DOHH2 (cell line): ENCODE data around the gene NCAPD2.

ENCODE experiments used
- CTCF ChIP-seq: fragments of 200-600 bp; sonication (generic); IDR thresholded peaks from one replicate; pipeline ENCODE4 v1.5.1; 2014; ENCODE audit warnings: antibody characterized with exemption, mild to moderate bottlenecking, low read depth, low read length; ENCODE audit not compliant: poor library complexity, severe bottlenecking
- EZH2phosphoT487 ChIP-seq: fragments of 200-600 bp; sonication (generic); IDR thresholded peaks from 2 replicates; pipeline ENCODE4 v1.6.1; 2017; ENCODE audit warnings: borderline replicate concordance, mild to moderate bottlenecking, antibody characterized with exemption, low read length, moderate library complexity, mixed read lengths

- TF ChIP-seq EZH2phosphoT487 (no peak), CTCF (no peak)
Measured at GRCh38 chr12:6541371-6542165, 47.7 kb downstream of the NCAPD2 start.
